GM23338 (cell line): ENCODE measurements around the gene PSD.

Source experiments
- CREB1 ChIP-seq: fragments of 250-450 bp; sonication (Bioruptor Pico); IDR thresholded peaks from 2 replicates; pipeline ENCODE4 v1.5.0; 2020; ENCODE audit warnings: low read depth, mild to moderate bottlenecking, moderate library complexity
- CTCF ChIP-seq, 2 experiments: fragments of 200-600 bp in 1 of 2; sonication (generic) in 1 of 2; conservative IDR thresholded peaks; 2 replicates each; pipeline versions ENCODE4 v1.5.1 to v1.6.1; 2016 to 2017; ENCODE audit warnings: antibody characterized with exemption in 2 of 2, low read depth in 2 of 2, mild to moderate bottlenecking in 2 of 2, moderate library complexity in 1 of 2
- EZH2 ChIP-seq: fragments of 200-600 bp; sonication (generic); IDR thresholded peaks from one replicate; pipeline ENCODE4 v1.8.0; 2017; ENCODE audit warnings: antibody characterized with exemption, mild to moderate bottlenecking, low read depth; ENCODE audit not compliant: unreplicated experiment
- EZH2phosphoT487 ChIP-seq: fragments of 200-600 bp; sonication (generic); IDR thresholded peaks from one replicate; pipeline ENCODE4 v1.8.1; 2018; ENCODE audit warnings: antibody characterized with exemption; ENCODE audit not compliant: unreplicated experiment
- POLR2AphosphoS5 ChIP-seq: IDR thresholded peaks from 2 replicates; pipeline ENCODE4 v1.6.1; 2016; ENCODE audit warnings: antibody characterized with exemption, low read depth
- REST ChIP-seq: IDR thresholded peaks from one replicate; pipeline ENCODE4 v1.6.1; 2018; ENCODE audit warnings: antibody characterized with exemption; ENCODE audit not compliant: unreplicated experiment
- STAT1 ChIP-seq: IDR thresholded peaks from one replicate; pipeline ENCODE4 v1.6.1; 2016; ENCODE audit warnings: antibody characterized with exemption; ENCODE audit not compliant: unreplicated experiment
- TF ChIP-seq, protein P1 (sequence below): IDR thresholded peaks from 2 replicates; pipeline ENCODE4 v1.6.1; 2016; ENCODE audit warnings: antibody characterized with exemption

GRCh38 chr10:102392306-102392705, 26.3 kb downstream of the PSD start:
- TF ChIP-seq CTCF (conservative IDR thresholded peaks at IDR 0.05; ENCODE audit: low read depth in 2 of 2) (no peak), POLR2AphosphoS5 (no peak), CREB1 (CRISPR knock-in tag) (no peak), EZH2phosphoT487 (no peak), REST (no peak), STAT1 (no peak), EZH2 (no peak)
- TF ChIP-seq, protein P1, sequence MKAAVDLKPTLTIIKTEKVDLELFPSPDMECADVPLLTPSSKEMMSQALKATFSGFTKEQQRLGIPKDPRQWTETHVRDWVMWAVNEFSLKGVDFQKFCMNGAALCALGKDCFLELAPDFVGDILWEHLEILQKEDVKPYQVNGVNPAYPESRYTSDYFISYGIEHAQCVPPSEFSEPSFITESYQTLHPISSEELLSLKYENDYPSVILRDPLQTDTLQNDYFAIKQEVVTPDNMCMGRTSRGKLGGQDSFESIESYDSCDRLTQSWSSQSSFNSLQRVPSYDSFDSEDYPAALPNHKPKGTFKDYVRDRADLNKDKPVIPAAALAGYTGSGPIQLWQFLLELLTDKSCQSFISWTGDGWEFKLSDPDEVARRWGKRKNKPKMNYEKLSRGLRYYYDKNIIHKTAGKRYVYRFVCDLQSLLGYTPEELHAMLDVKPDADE: no peak
